K562 (cell line): ENCODE results near the gene EXOC4. TPM values are rescaled to one million over a fixed set of nuclear protein-coding genes. Genes with fewer than 3 reads are reported as not detected.

ENCODE experiments used
- CEBPB ChIP-seq: fragments of 450-650 bp; IDR thresholded peaks from 2 replicates; pipeline ENCODE4 v1.6.1; 2016; ENCODE audit warnings: missing genetic modification characterization, missing compliant biosample characterization
- CTBP1 ChIP-seq: fragments of 450-650 bp; IDR thresholded peaks from 2 replicates; pipeline ENCODE4 v1.6.1; 2016; ENCODE audit warnings: borderline replicate concordance
- ESRRB ChIP-seq: fragments of 250-450 bp; sonication (Bioruptor Pico); IDR thresholded peaks from 2 replicates; pipeline ENCODE4 v1.5.0; 2020; ENCODE audit warnings: mild to moderate bottlenecking, moderate library complexity, borderline replicate concordance
- GATA2 ChIP-seq: sonication (generic); formaldehyde crosslinking; IDR thresholded peaks from 2 replicates; pipeline ENCODE4 v1.4.0; 2020; ENCODE audit warnings: mild to moderate bottlenecking, missing genetic modification reagents
- ID3 ChIP-seq, 2 experiments: fragments of 250-450 bp in 1 of 2; fragments of 450-650 bp in 1 of 2; sonication (Bioruptor Pico) in 1 of 2; IDR thresholded peaks; 2 replicates each; pipeline versions ENCODE4 v1.6.1 to v1.8.0; 2016 to 2021; ENCODE audit warnings: mild to moderate bottlenecking in 2 of 2, moderate library complexity in 2 of 2, missing compliant biosample characterization in 1 of 2, missing genetic modification characterization in 1 of 2
- KAT8 ChIP-seq: fragments of 450-650 bp; IDR thresholded peaks from 2 replicates; pipeline ENCODE4 v1.6.1; 2016; ENCODE audit warnings: low read depth, mild to moderate bottlenecking
- MAZ ChIP-seq, 2 experiments: fragments of 450-650 bp in 1 of 2; sonication (generic) in 1 of 2; formaldehyde crosslinking; IDR thresholded peaks in 1 of 2; conservative IDR thresholded peaks in 1 of 2; 2 replicates each; pipeline versions ENCODE4 v1.4.0 to v1.5.0; 2020; ENCODE audit warnings: mild to moderate bottlenecking in 1 of 2, missing genetic modification reagents in 1 of 2
- MCM3 ChIP-seq: fragments of 450-650 bp; IDR thresholded peaks from 2 replicates; pipeline ENCODE4 v1.6.1; 2016
- MEF2D ChIP-seq: conservative IDR thresholded peaks from 2 replicates; pipeline ENCODE4 v1.6.1; 2016; ENCODE audit warnings: low read depth, missing genetic modification characterization, missing compliant biosample characterization
- PHF8 ChIP-seq: fragments of 200-600 bp; sonication (generic); IDR thresholded peaks from 2 replicates; pipeline ENCODE4 v1.6.1; 2012; ENCODE audit warnings: mixed run types, mild to moderate bottlenecking, inconsistent platforms, low read length, moderate library complexity, borderline replicate concordance
- POLR2B ChIP-seq: fragments of 450-650 bp; IDR thresholded peaks from 2 replicates; pipeline ENCODE4 v1.6.1; 2018; ENCODE audit warnings: low read depth; ENCODE audit not compliant: partially characterized antibody
- POLR3A ChIP-seq: IDR thresholded peaks from 2 replicates; pipeline ENCODE4 v1.6.1; 2011; ENCODE audit warnings: borderline replicate concordance, mild to moderate bottlenecking, moderate library complexity; ENCODE audit not compliant: insufficient read length, insufficient read depth; ENCODE audit errors: extremely low read depth
- RFX5 ChIP-seq: IDR thresholded peaks from 2 replicates; pipeline ENCODE4 v1.6.1; 2011; ENCODE audit warnings: low read depth, mild to moderate bottlenecking, improper control_type of control experiment, low read length
- ZBTB8A ChIP-seq: fragments of 450-650 bp; IDR thresholded peaks from 2 replicates; pipeline ENCODE4 v1.6.1; 2018; ENCODE audit warnings: mild to moderate bottlenecking, moderate library complexity; ENCODE audit not compliant: partially characterized antibody
- ZNF316 ChIP-seq: fragments of 450-650 bp; IDR thresholded peaks from 2 replicates; pipeline ENCODE4 v1.6.1; 2016
- ZNF384 ChIP-seq: IDR thresholded peaks from 2 replicates; pipeline ENCODE4 v1.6.1; 2012; ENCODE audit warnings: low read depth, low read length, improper control_type of control experiment
- ZNF668 ChIP-seq: fragments of 250-450 bp; sonication (Bioruptor Pico); IDR thresholded peaks from 2 replicates; pipeline ENCODE4 v1.8.0; 2022; ENCODE audit warnings: mild to moderate bottlenecking, inconsistent platforms
- ZNF695 ChIP-seq: fragments of 450-650 bp; formaldehyde crosslinking; IDR thresholded peaks from 2 replicates; pipeline ENCODE4 v1.4.0; 2020; ENCODE audit warnings: mild to moderate bottlenecking, moderate library complexity
- polyA plus RNA-seq, 8 experiments: library from polyadenylated mRNA; depleted of rRNA in 4 of 8; stranded (reverse) in 5 of 8; unstranded in 3 of 8; fragments of >200 nt; fragmentation: Nextera tagmentation in 2 of 8; fragmentation: Illumina TruSeq in 1 of 8; extraction: Ambion mirVana in 2 of 8; extraction: Trizol in 1 of 8; gene quantifications; 2 replicates each; pipeline versions ENCODE4 v1.2.1 to v1.2.3, GENCODE V29; 2011 to 2014; ENCODE audit warnings: inconsistent platforms in 1 of 8, missing spikeins in 1 of 8
- total RNA-seq, 7 experiments: library from RNA; depleted of rRNA in 6 of 7; stranded (reverse); fragments of >200 nt in 6 of 7; fragmentation: Illumina TruSeq in 2 of 7; extraction: Trizol in 2 of 7; gene quantifications; 2 replicates each; pipeline versions ENCODE4 v1.2.1 to v1.2.3, GENCODE V29; 2011 to 2021; ENCODE audit warnings: low replicate concordance in 1 of 7
- TF ChIP-seq, protein P1 (sequence below): fragments of 250-450 bp; sonication (Bioruptor Pico); IDR thresholded peaks from 2 replicates; pipeline ENCODE4 v1.8.0; 2021; ENCODE audit warnings: moderate library complexity, mild to moderate bottlenecking, inconsistent platforms
- TF ChIP-seq, protein P2 (sequence below): fragments of 150-350 bp; IDR thresholded peaks from 2 replicates; pipeline ENCODE4 v1.6.1; 2014; ENCODE audit warnings: low read depth, mild to moderate bottlenecking, low read length, borderline replicate concordance
- TF ChIP-seq, protein P3 (sequence below): fragments of 450-650 bp; formaldehyde crosslinking; IDR thresholded peaks from 2 replicates; pipeline ENCODE4 v1.4.0; 2020; ENCODE audit warnings: mild to moderate bottlenecking, moderate library complexity

The EXOC4 gene
- total and polyA plus RNA-seq, 9 of the 15 experiments (the other 6 are each of a cell fraction or from before 2014, with no cell fraction given): 18.5 to 73.1 (median 46.6) TPM

- TF ChIP-seq, protein P1, sequence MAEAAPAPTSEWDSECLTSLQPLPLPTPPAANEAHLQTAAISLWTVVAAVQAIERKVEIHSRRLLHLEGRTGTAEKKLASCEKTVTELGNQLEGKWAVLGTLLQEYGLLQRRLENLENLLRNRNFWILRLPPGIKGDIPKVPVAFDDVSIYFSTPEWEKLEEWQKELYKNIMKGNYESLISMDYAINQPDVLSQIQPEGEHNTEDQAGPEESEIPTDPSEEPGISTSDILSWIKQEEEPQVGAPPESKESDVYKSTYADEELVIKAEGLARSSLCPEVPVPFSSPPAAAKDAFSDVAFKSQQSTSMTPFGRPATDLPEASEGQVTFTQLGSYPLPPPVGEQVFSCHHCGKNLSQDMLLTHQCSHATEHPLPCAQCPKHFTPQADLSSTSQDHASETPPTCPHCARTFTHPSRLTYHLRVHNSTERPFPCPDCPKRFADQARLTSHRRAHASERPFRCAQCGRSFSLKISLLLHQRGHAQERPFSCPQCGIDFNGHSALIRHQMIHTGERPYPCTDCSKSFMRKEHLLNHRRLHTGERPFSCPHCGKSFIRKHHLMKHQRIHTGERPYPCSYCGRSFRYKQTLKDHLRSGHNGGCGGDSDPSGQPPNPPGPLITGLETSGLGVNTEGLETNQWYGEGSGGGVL: no peak
- TF ChIP-seq GATA2: peak; percentile 10; the same call in 1 of the 2 replicates
- TF ChIP-seq PHF8: peak; percentile 99
- TF ChIP-seq MEF2D: no peak
- no peak for TF ChIP-seq ZNF695 (CRISPR knock-in tag)
- no peak for TF ChIP-seq ID3 (CRISPR knock-in tag; IDR thresholded peaks at IDR 0.05)
- no peak for TF ChIP-seq ID3 (tag; IDR thresholded peaks at IDR 0.05)
- no peak for TF ChIP-seq ZNF668 (CRISPR knock-in tag)
- TF ChIP-seq, protein P2, sequence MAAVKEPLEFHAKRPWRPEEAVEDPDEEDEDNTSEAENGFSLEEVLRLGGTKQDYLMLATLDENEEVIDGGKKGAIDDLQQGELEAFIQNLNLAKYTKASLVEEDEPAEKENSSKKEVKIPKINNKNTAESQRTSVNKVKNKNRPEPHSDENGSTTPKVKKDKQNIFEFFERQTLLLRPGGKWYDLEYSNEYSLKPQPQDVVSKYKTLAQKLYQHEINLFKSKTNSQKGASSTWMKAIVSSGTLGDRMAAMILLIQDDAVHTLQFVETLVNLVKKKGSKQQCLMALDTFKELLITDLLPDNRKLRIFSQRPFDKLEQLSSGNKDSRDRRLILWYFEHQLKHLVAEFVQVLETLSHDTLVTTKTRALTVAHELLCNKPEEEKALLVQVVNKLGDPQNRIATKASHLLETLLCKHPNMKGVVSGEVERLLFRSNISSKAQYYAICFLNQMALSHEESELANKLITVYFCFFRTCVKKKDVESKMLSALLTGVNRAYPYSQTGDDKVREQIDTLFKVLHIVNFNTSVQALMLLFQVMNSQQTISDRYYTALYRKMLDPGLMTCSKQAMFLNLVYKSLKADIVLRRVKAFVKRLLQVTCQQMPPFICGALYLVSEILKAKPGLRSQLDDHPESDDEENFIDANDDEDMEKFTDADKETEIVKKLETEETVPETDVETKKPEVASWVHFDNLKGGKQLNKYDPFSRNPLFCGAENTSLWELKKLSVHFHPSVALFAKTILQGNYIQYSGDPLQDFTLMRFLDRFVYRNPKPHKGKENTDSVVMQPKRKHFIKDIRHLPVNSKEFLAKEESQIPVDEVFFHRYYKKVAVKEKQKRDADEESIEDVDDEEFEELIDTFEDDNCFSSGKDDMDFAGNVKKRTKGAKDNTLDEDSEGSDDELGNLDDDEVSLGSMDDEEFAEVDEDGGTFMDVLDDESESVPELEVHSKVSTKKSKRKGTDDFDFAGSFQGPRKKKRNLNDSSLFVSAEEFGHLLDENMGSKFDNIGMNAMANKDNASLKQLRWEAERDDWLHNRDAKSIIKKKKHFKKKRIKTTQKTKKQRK: peak; percentile 55; the same call in 1 of the 2 replicates
- TF ChIP-seq ZBTB8A: no peak
- TF ChIP-seq MAZ (CRISPR knock-in tag; conservative IDR thresholded peaks at IDR 0.05 in 1 of 2, IDR thresholded peaks at IDR 0.05 in 1 of 2): peak; percentile 39 to 56; a peak in 2 of 4 replicates
- no peak for TF ChIP-seq ESRRB
- TF ChIP-seq POLR2B: peak; percentile 94
- TF ChIP-seq CTBP1: no peak
- no peak for TF ChIP-seq RFX5
- no peak for TF ChIP-seq CEBPB (tag)
- no peak for TF ChIP-seq POLR3A
- TF ChIP-seq ZNF316: peak; percentile 97
- TF ChIP-seq KAT8: peak; percentile 60; the same call in 1 of the 2 replicates
- TF ChIP-seq, protein P3, sequence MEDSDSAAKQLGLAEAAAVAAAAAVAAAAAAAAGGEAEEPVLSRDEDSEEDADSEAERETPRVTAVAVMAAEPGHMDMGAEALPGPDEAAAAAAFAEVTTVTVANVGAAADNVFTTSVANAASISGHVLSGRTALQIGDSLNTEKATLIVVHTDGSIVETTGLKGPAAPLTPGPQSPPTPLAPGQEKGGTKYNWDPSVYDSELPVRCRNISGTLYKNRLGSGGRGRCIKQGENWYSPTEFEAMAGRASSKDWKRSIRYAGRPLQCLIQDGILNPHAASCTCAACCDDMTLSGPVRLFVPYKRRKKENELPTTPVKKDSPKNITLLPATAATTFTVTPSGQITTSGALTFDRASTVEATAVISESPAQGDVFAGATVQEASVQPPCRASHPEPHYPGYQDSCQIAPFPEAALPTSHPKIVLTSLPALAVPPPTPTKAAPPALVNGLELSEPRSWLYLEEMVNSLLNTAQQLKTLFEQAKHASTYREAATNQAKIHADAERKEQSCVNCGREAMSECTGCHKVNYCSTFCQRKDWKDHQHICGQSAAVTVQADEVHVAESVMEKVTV: no peak
- TF ChIP-seq MCM3: no peak
- no peak for TF ChIP-seq ZNF384
These were observed at the start of gene EXOC4 (continued) for GRCh38 chr7:133252858-133253518.
